HEK293 (cell line): ENCODE measurements around the gene SELENOM.
"Not testable (repeated sequence)": the region's sequence is repeated elsewhere in the genome, so short reads cannot be mapped to it uniquely, and the experiment has no call there.

Experiments
- CTCF ChIA-PET: fragments of 350-600 bp; formaldehyde crosslinking; extraction: SDS; loops from one replicate; lab custom pipeline; 2021; ENCODE audit warnings: antibody characterized with exemption; lab: Yijun Ruan, JAX
- POLR2A ChIA-PET: fragments of 300-600 bp; formaldehyde crosslinking; extraction: SDS; loops from one replicate; lab custom pipeline; 2020; ENCODE audit warnings: antibody characterized with exemption, inconsistent platforms; lab: Yijun Ruan, JAX
- H3K27ac ChIP-seq: fragments of 200-500 bp; sonication (Bioruptor generic); 2 replicates; pipeline ENCODE4 v1.5.1; 2014; ENCODE audit warnings: low read depth, low read length, control low read depth, inconsistent platforms; ENCODE audit errors: extremely low read depth
- H3K36me3 ChIP-seq, 2 experiments: fragments of 200-500 bp in 1 of 2; sonication (Bioruptor generic) in 1 of 2; 1 replicate in 1 of 2; 2 replicates in 1 of 2; pipeline ENCODE4 v1.5.1; 2014 to 2017; ENCODE audit warnings: inconsistent platforms in 2 of 2, low read length in 2 of 2; ENCODE audit not compliant: control insufficient read depth in 2 of 2, insufficient read depth in 1 of 2
- H3K4me1 ChIP-seq: fragments of 200-500 bp; sonication (Bioruptor generic); 2 replicates; pipeline ENCODE4 v1.5.1; 2014; ENCODE audit warnings: mild to moderate bottlenecking, low read length, inconsistent platforms; ENCODE audit not compliant: control insufficient read depth, insufficient read depth
- H3K4me3 ChIP-seq: 2 replicates; pipeline ENCODE4 v1.5.1; 2011; ENCODE audit warnings: low read depth, mild to moderate bottlenecking, control low read depth, low read length, moderate library complexity
- H3K9me3 ChIP-seq: fragments of 200-500 bp; sonication (Bioruptor generic); 2 replicates; pipeline ENCODE4 v1.5.1; 2014; ENCODE audit warnings: low read depth, low read length, inconsistent platforms; ENCODE audit not compliant: control insufficient read depth, insufficient read depth
- FEZF1 ChIP-seq: fragments of 450-650 bp; formaldehyde crosslinking; IDR thresholded peaks from 2 replicates; pipeline ENCODE4 v1.5.1; 2016; ENCODE audit warnings: missing biosample characterization, missing genetic modification characterization
- GLIS1 ChIP-seq: fragments of 450-650 bp; formaldehyde crosslinking; IDR thresholded peaks from 2 replicates; pipeline ENCODE4 v1.5.1; 2016; ENCODE audit warnings: missing biosample characterization, missing genetic modification characterization
- HOXA7 ChIP-seq: sonication (generic); formaldehyde crosslinking; IDR thresholded peaks from 2 replicates; pipeline ENCODE4 v1.8.1; 2022; ENCODE audit warnings: missing genetic modification reagents, borderline replicate concordance
- SP3 ChIP-seq: fragments of 450-650 bp; formaldehyde crosslinking; IDR thresholded peaks from 2 replicates; pipeline ENCODE4 v1.5.1; 2016; ENCODE audit warnings: missing biosample characterization, missing genetic modification characterization
- ZIC2 ChIP-seq: fragments of 450-650 bp; formaldehyde crosslinking; IDR thresholded peaks from 2 replicates; pipeline ENCODE4 v1.5.1; 2016; ENCODE audit warnings: missing biosample characterization, missing genetic modification characterization
- ZNF121 ChIP-seq: fragments of 450-650 bp; formaldehyde crosslinking; IDR thresholded peaks from 2 replicates; pipeline ENCODE4 v1.5.1; 2016; ENCODE audit warnings: missing biosample characterization, missing genetic modification characterization
- ZNF132 ChIP-seq: fragments of 450-650 bp; formaldehyde crosslinking; IDR thresholded peaks from 2 replicates; pipeline ENCODE4 v1.5.1; 2017; ENCODE audit warnings: missing biosample characterization, missing genetic modification characterization, borderline replicate concordance
- ZNF266 ChIP-seq: fragments of 450-650 bp; formaldehyde crosslinking; IDR thresholded peaks from 2 replicates; pipeline ENCODE4 v1.5.1; 2016; ENCODE audit warnings: missing biosample characterization, missing genetic modification characterization, low read depth
- ZNF394 ChIP-seq: fragments of 450-650 bp; formaldehyde crosslinking; IDR thresholded peaks from 2 replicates; pipeline ENCODE4 v1.5.1; 2016; ENCODE audit warnings: missing biosample characterization, missing genetic modification characterization, mild to moderate bottlenecking, moderate library complexity, borderline replicate concordance
- ZNF654 ChIP-seq: fragments of 450-650 bp; formaldehyde crosslinking; IDR thresholded peaks from 2 replicates; pipeline ENCODE4 v1.5.1; 2016; ENCODE audit warnings: low read depth, missing biosample characterization, missing genetic modification characterization
- ZNF677 ChIP-seq: fragments of 450-650 bp; IDR thresholded peaks from 2 replicates; pipeline ENCODE4 v1.5.0; 2018; ENCODE audit warnings: missing biosample characterization, mild to moderate bottlenecking, missing genetic modification characterization, moderate library complexity
- TF ChIP-seq, protein P1 (sequence below): fragments of 450-650 bp; formaldehyde crosslinking; IDR thresholded peaks from 2 replicates; pipeline ENCODE4 v1.5.1; 2017; ENCODE audit warnings: missing biosample characterization, missing genetic modification characterization
- TF ChIP-seq, protein P2 (sequence below): fragments of 450-650 bp; formaldehyde crosslinking; IDR thresholded peaks from 2 replicates; pipeline ENCODE4; 2016; ENCODE audit warnings: missing biosample characterization, missing genetic modification characterization
- TF ChIP-seq, protein P3 (sequence below): fragments of 450-650 bp; formaldehyde crosslinking; IDR thresholded peaks from 2 replicates; pipeline ENCODE4 v1.5.1; 2016; ENCODE audit warnings: missing biosample characterization, missing genetic modification characterization, borderline replicate concordance
- TF ChIP-seq, protein P4 (sequence below): fragments of 450-650 bp; formaldehyde crosslinking; IDR thresholded peaks from 2 replicates; pipeline ENCODE4 v1.5.1; 2016; ENCODE audit warnings: missing biosample characterization, missing genetic modification characterization
- TF ChIP-seq, protein P5 (sequence below): fragments of 450-650 bp; formaldehyde crosslinking; IDR thresholded peaks from 2 replicates; pipeline ENCODE4 v1.5.1; 2016; ENCODE audit warnings: missing biosample characterization, missing genetic modification characterization

Gene SELENOM

DNA sequence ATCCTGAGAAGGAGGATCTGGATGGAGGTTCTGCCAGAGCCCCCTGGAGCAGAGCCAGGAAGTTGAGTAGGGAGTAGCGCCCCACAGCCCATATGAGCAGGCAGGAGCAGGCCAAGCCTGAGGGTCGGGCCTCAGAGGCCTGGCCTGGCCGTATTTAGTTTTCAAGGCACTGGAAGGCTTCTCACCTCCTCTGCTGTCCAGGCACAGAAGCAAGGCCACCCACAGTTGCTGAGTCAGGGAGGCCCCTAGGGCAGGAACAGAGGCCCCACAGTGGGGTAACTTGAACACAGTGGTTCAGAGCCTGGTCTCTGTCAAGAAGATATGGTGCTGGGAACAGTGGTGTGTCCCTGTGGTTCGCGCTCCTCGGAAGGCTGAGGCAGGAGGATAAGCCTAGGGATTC is 47.7 kb downstream of the SELENOM start:
- CTCF ChIA-PET, H3K4me3 ChIP-seq, H3K4me1 ChIP-seq, POLR2A ChIA-PET, H3K27ac ChIP-seq, H3K36me3 ChIP-seq, H3K9me3 ChIP-seq: not testable (repeated sequence)
- TF ChIP-seq GLIS1 (tag by site-specific recombination) (peak; percentile 55), ZIC2 (tag by site-specific recombination) (0 out of 2 replicates have a peak, but pooled peaks have one; percentile 11)

DNA sequence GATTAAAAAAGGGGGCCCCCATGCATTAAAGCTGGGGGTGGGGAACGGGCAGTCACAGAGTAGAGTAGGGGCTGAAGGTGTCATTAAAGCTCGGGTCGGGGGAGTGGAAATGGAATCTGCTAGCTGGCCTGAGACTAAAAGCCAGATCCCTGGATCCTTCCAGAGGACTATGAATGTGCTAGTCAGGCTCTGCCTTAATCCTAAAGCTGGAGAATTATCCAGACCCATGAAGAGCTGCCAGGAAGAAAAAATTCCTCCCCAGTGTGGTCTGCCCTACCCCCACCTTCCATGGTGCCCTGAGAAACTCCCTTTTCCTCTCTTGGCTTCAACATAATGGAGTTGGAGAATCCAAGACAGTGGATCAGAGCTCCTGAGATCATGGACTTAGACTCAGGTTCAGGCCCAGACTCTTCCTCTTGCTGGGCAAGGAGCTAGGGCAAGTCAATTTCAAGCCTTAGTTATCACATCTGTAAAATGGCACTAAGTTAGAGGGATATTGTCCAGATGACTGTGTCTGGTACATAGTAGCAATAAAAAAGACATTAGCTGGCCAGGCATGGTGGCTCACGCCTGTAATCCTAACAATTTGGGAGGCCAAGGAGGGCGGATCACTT is 50.3 kb downstream of the SELENOM start:
- CTCF ChIA-PET: interaction anchor here (0.7 to 1.2 kb wide), 6 partner anchors 24 to 136 kb away, joined by 3 to 5 read pairs (median 4); partner anchors contain the start of genes SELENOM and SMTN
- no peak overlapping the region for H3K27ac ChIP-seq
- POLR2A ChIA-PET: interaction anchor here (1.1 to 2.4 kb wide), 3 partner anchors 11 to 88 kb away, joined by 3 to 16 read pairs (median 8); partner anchors contain the start of genes MORC2, SMTN and TUG1
- H3K9me3 ChIP-seq: no peaks in the 10 kb centered on the region
- peaks cover 5% of the 10 kb centered on the region; the same call in 1 of the 2 replicates for H3K4me1 ChIP-seq
- H3K36me3 ChIP-seq: no peaks in the 10 kb centered on the region
- H3K4me3 ChIP-seq: no peak overlapping the region
- TF ChIP-seq, protein P1, sequence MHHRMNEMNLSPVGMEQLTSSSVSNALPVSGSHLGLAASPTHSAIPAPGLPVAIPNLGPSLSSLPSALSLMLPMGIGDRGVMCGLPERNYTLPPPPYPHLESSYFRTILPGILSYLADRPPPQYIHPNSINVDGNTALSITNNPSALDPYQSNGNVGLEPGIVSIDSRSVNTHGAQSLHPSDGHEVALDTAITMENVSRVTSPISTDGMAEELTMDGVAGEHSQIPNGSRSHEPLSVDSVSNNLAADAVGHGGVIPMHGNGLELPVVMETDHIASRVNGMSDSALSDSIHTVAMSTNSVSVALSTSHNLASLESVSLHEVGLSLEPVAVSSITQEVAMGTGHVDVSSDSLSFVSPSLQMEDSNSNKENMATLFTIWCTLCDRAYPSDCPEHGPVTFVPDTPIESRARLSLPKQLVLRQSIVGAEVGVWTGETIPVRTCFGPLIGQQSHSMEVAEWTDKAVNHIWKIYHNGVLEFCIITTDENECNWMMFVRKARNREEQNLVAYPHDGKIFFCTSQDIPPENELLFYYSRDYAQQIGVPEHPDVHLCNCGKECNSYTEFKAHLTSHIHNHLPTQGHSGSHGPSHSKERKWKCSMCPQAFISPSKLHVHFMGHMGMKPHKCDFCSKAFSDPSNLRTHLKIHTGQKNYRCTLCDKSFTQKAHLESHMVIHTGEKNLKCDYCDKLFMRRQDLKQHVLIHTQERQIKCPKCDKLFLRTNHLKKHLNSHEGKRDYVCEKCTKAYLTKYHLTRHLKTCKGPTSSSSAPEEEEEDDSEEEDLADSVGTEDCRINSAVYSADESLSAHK: 0 out of 2 replicates have a peak, but pooled peaks have one; percentile 58
- TF ChIP-seq ZNF654 (tag by site-specific recombination): no peak

DNA sequence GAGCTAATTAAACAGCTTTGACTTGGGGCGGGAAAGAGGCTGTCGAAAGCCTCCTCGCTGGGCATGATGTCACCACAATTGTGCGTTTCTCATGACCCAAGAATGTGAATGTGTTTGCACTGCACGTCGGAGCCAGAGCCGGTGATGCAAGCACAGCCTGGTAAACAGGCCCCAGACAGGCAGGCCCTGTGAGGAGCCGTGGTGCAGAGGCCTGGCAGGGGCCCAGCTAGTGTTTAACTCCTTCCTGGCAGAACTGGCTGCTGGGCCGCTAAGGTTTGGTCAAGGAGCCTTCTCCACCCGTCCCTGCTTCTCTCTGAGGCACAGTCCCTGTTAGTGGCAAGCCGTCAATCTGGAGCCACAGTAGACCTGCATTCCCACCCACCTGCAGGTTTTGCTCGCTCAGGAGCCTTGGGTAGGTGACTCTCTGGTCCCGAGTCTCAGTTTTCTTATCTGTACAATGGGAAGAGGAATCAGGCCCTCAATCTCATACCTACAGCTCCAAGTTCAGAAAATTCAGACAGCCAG is 51.7 kb downstream of the SELENOM start:
- H3K9me3 ChIP-seq: no peaks in the 10 kb centered on the region
- ChIA-PET CTCF (interaction anchor here (1.0 to 1.1 kb wide), 2 partner anchors 8 to 84 kb away, joined by 4 to 5 read pairs; no protein-coding TSS in a partner anchor), POLR2A (interaction anchor here (0.8 to 2.4 kb wide), 5 partner anchors 8 to 87 kb away, joined by 4 to 16 read pairs (median 6); partner anchors contain the start of genes MORC2, SMTN and TUG1)
- H3K36me3 ChIP-seq: no peaks in the 10 kb centered on the region
- peak overlapping the region; percentile 22; the same call in 1 of the 2 replicates for H3K27ac ChIP-seq
- H3K4me1 ChIP-seq: peaks cover 5% of the 10 kb centered on the region; the same call in 1 of the 2 replicates
- no peak overlapping the region for H3K4me3 ChIP-seq
- peak; percentile 77; the same call in 1 of the 2 replicates for TF ChIP-seq ZNF394
- TF ChIP-seq ZNF677 (tag by site-specific recombination): no peak
- TF ChIP-seq ZNF266 (tag by site-specific recombination): no peak
- TF ChIP-seq, protein P2, sequence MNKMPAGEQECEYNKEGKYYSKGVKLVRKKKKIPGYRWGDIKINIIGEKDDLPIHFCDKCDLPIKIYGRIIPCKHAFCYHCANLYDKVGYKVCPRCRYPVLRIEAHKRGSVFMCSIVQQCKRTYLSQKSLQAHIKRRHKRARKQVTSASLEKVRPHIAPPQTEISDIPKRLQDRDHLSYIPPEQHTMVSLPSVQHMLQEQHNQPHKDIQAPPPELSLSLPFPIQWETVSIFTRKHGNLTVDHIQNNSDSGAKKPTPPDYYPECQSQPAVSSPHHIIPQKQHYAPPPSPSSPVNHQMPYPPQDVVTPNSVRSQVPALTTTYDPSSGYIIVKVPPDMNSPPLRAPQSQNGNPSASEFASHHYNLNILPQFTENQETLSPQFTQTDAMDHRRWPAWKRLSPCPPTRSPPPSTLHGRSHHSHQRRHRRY: no peak
- TF ChIP-seq ZNF132: no peak
- peak; percentile 88 for TF ChIP-seq FEZF1 (tag by site-specific recombination)
- TF ChIP-seq, protein P3, sequence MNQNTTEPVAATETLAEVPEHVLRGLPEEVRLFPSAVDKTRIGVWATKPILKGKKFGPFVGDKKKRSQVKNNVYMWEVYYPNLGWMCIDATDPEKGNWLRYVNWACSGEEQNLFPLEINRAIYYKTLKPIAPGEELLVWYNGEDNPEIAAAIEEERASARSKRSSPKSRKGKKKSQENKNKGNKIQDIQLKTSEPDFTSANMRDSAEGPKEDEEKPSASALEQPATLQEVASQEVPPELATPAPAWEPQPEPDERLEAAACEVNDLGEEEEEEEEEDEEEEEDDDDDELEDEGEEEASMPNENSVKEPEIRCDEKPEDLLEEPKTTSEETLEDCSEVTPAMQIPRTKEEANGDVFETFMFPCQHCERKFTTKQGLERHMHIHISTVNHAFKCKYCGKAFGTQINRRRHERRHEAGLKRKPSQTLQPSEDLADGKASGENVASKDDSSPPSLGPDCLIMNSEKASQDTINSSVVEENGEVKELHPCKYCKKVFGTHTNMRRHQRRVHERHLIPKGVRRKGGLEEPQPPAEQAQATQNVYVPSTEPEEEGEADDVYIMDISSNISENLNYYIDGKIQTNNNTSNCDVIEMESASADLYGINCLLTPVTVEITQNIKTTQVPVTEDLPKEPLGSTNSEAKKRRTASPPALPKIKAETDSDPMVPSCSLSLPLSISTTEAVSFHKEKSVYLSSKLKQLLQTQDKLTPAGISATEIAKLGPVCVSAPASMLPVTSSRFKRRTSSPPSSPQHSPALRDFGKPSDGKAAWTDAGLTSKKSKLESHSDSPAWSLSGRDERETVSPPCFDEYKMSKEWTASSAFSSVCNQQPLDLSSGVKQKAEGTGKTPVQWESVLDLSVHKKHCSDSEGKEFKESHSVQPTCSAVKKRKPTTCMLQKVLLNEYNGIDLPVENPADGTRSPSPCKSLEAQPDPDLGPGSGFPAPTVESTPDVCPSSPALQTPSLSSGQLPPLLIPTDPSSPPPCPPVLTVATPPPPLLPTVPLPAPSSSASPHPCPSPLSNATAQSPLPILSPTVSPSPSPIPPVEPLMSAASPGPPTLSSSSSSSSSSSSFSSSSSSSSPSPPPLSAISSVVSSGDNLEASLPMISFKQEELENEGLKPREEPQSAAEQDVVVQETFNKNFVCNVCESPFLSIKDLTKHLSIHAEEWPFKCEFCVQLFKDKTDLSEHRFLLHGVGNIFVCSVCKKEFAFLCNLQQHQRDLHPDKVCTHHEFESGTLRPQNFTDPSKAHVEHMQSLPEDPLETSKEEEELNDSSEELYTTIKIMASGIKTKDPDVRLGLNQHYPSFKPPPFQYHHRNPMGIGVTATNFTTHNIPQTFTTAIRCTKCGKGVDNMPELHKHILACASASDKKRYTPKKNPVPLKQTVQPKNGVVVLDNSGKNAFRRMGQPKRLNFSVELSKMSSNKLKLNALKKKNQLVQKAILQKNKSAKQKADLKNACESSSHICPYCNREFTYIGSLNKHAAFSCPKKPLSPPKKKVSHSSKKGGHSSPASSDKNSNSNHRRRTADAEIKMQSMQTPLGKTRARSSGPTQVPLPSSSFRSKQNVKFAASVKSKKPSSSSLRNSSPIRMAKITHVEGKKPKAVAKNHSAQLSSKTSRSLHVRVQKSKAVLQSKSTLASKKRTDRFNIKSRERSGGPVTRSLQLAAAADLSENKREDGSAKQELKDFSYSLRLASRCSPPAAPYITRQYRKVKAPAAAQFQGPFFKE: no peak
- TF ChIP-seq ZNF121 (tag by site-specific recombination): peak; percentile 51; the same call in 1 of the 2 replicates
- TF ChIP-seq, protein P4, sequence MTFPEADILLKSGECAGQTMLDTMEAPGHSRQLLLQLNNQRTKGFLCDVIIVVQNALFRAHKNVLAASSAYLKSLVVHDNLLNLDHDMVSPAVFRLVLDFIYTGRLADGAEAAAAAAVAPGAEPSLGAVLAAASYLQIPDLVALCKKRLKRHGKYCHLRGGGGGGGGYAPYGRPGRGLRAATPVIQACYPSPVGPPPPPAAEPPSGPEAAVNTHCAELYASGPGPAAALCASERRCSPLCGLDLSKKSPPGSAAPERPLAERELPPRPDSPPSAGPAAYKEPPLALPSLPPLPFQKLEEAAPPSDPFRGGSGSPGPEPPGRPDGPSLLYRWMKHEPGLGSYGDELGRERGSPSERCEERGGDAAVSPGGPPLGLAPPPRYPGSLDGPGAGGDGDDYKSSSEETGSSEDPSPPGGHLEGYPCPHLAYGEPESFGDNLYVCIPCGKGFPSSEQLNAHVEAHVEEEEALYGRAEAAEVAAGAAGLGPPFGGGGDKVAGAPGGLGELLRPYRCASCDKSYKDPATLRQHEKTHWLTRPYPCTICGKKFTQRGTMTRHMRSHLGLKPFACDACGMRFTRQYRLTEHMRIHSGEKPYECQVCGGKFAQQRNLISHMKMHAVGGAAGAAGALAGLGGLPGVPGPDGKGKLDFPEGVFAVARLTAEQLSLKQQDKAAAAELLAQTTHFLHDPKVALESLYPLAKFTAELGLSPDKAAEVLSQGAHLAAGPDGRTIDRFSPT (tag by site-specific recombination): peak; percentile 92
- TF ChIP-seq, protein P5, sequence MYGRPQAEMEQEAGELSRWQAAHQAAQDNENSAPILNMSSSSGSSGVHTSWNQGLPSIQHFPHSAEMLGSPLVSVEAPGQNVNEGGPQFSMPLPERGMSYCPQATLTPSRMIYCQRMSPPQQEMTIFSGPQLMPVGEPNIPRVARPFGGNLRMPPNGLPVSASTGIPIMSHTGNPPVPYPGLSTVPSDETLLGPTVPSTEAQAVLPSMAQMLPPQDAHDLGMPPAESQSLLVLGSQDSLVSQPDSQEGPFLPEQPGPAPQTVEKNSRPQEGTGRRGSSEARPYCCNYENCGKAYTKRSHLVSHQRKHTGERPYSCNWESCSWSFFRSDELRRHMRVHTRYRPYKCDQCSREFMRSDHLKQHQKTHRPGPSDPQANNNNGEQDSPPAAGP (tag by site-specific recombination): peak; percentile 95
- TF ChIP-seq HOXA7 (CRISPR knock-in tag): no peak
- peak; percentile 61 for TF ChIP-seq SP3 (tag by site-specific recombination)
